IMR-90 (cell line): ENCODE data around the gene CKB. TPM values are rescaled to one million over a fixed set of nuclear protein-coding genes. Genes with fewer than 3 reads are reported as not detected.

Experiments
- ATAC-seq: fragments of 200-7000 bp; cut with Tn5 transposase; 2 replicates; pipeline ENCODE4 v1.9.1; 2020; ENCODE audit warnings: low read depth, mild to moderate bottlenecking, moderate library complexity
- BruUV-seq: library from RNA; stranded (reverse); fragments of 400-500 nt; replicated peaks from 2 replicates; lab custom pipeline; 2021; lab: Mats Ljungman, UMichigan
- CTCF ChIA-PET: fragments of 300-600 bp; formaldehyde crosslinking; extraction: SDS; loops from one replicate; lab custom pipeline; 2021; ENCODE audit warnings: antibody characterized with exemption; lab: Yijun Ruan, JAX
- POLR2A ChIA-PET: fragments of 300-600 bp; sonication (Branson Sonifier 250); formaldehyde crosslinking; loops from one replicate; lab custom pipeline; 2022; ENCODE audit warnings: antibody characterized with exemption; ENCODE audit not compliant: unreplicated experiment; lab: Charles Lee
- DNase-seq: peaks from one replicate; pipeline ENCODE4 v3.0.0; 2013
- H2AFZ ChIP-seq: replicated peaks from 2 replicates; pipeline ENCODE3; 2013; ENCODE audit warnings: low read length, mild to moderate bottlenecking; ENCODE audit not compliant: poor library complexity
- H2AK5ac ChIP-seq: 2 replicates; pipeline ENCODE4 v1.6.1; 2013; ENCODE audit warnings: low read depth, low read length, inconsistent platforms
- H2AK9ac ChIP-seq: replicated peaks from 2 replicates; pipeline ENCODE3; 2013; ENCODE audit warnings: mild to moderate bottlenecking, low read depth, low read length, moderate library complexity; ENCODE audit not compliant: poor library complexity
- H2BK120ac ChIP-seq: 2 replicates; pipeline ENCODE4 v1.6.1; 2013; ENCODE audit warnings: low read depth, low read length, inconsistent platforms
- H2BK15ac ChIP-seq: 3 replicates; pipeline ENCODE4 v1.6.1; 2013; ENCODE audit warnings: low read depth, low read length, inconsistent platforms
- H2BK20ac ChIP-seq: 2 replicates; pipeline ENCODE4 v1.6.1; 2013; ENCODE audit warnings: low read depth, mild to moderate bottlenecking, inconsistent platforms, low read length, moderate library complexity
- H2BK5ac ChIP-seq: 2 replicates; pipeline ENCODE4 v1.6.1; 2013; ENCODE audit warnings: mild to moderate bottlenecking, low read depth, low read length, inconsistent platforms; ENCODE audit not compliant: poor library complexity, severe bottlenecking
- H3K14ac ChIP-seq: replicated peaks from 2 replicates; pipeline ENCODE4 v1.6.1; 2013; ENCODE audit warnings: low read depth, low read length, inconsistent platforms
- H3K18ac ChIP-seq: 2 replicates; pipeline ENCODE4 v1.6.1; 2013; ENCODE audit warnings: low read depth, low read length, control low read depth
- H3K23ac ChIP-seq: 2 replicates; pipeline ENCODE4 v1.6.1; 2013; ENCODE audit warnings: low read depth, low read length, inconsistent platforms
- H3K27ac ChIP-seq: 2 replicates; pipeline ENCODE4 v1.5.1; 2013; ENCODE audit warnings: mild to moderate bottlenecking, control low read depth, low read length; ENCODE audit not compliant: insufficient read depth
- H3K27me3 ChIP-seq: 2 replicates; pipeline ENCODE4 v1.6.1; 2013; ENCODE audit warnings: low read length; ENCODE audit not compliant: control insufficient read depth, insufficient read depth
- H3K36me3 ChIP-seq: 2 replicates; pipeline ENCODE4 v1.6.1; 2013; ENCODE audit warnings: low read length, mixed read lengths; ENCODE audit not compliant: control insufficient read depth, insufficient read depth
- H3K4ac ChIP-seq: 2 replicates; pipeline ENCODE4 v1.6.1; 2013; ENCODE audit warnings: low read depth, low read length, inconsistent platforms
- H3K4me1 ChIP-seq: 2 replicates; pipeline ENCODE4 v1.6.1; 2013; ENCODE audit warnings: low read length, mixed read lengths; ENCODE audit not compliant: control insufficient read depth, insufficient read depth
- H3K4me2 ChIP-seq: 2 replicates; pipeline ENCODE4 v1.6.1; 2013; ENCODE audit warnings: low read depth, mild to moderate bottlenecking, control low read depth, low read length, moderate library complexity
- H3K4me3 ChIP-seq: 2 replicates; pipeline ENCODE4 v1.5.1; 2013; ENCODE audit warnings: low read depth, mild to moderate bottlenecking, control low read depth, low read length, moderate library complexity; ENCODE audit not compliant: insufficient read depth
- H3K56ac ChIP-seq: 2 replicates; pipeline ENCODE4 v1.6.1; 2013; ENCODE audit warnings: low read length, inconsistent platforms; ENCODE audit not compliant: insufficient read depth; ENCODE audit errors: extremely low read depth
- H3K79me1 ChIP-seq, 2 experiments: 2 replicates each; pipeline ENCODE4 v1.6.1; 2013; ENCODE audit warnings: low read length in 2 of 2, inconsistent platforms in 1 of 2, low read depth in 1 of 2
- H3K9ac ChIP-seq: 2 replicates; pipeline ENCODE4 v1.6.1; 2013; ENCODE audit warnings: low read depth, low read length, control low read depth
- H3K9me1 ChIP-seq: 2 replicates; pipeline ENCODE4 v1.6.1; 2013; ENCODE audit warnings: low read length, inconsistent platforms; ENCODE audit not compliant: insufficient read depth
- H3K9me3 ChIP-seq: 2 replicates; pipeline ENCODE4 v1.6.1; 2013; ENCODE audit warnings: low read length; ENCODE audit not compliant: control insufficient read depth, insufficient read depth
- H4K20me1 ChIP-seq: 2 replicates; pipeline ENCODE4 v1.6.1; 2013; ENCODE audit warnings: low read length, inconsistent platforms; ENCODE audit not compliant: insufficient read depth
- H4K5ac ChIP-seq: 2 replicates; pipeline ENCODE4 v1.6.1; 2013; ENCODE audit warnings: mild to moderate bottlenecking, low read depth, low read length, control low read depth
- H4K8ac ChIP-seq, 2 experiments: 2 replicates each; pipeline ENCODE4 v1.6.1; 2013; ENCODE audit warnings: low read depth in 2 of 2, low read length in 2 of 2, control low read depth in 1 of 2, inconsistent platforms in 1 of 2
- H4K91ac ChIP-seq: 2 replicates; pipeline ENCODE4 v1.6.1; 2013; ENCODE audit warnings: low read depth, low read length, inconsistent platforms; ENCODE audit not compliant: insufficient read depth
- RFX5 ChIP-seq: IDR thresholded peaks from 2 replicates; pipeline ENCODE4 v1.8.0; 2012; ENCODE audit warnings: low read depth, mild to moderate bottlenecking, low read length, moderate library complexity
- SMC3 ChIP-seq: fragments of 150-350 bp; IDR thresholded peaks from 2 replicates; pipeline ENCODE4 v1.6.1; 2016; ENCODE audit warnings: low read depth, mild to moderate bottlenecking, antibody characterized with exemption, low read length, moderate library complexity
- USF2 ChIP-seq: fragments of 150-350 bp; IDR thresholded peaks from 2 replicates; pipeline ENCODE4 v1.6.1; 2017; ENCODE audit warnings: mild to moderate bottlenecking, antibody characterized with exemption, low read length, low read depth
- WGBS, 2 experiments: methylation state at CpG; one replicate each; pipeline versions ENCODE4 v1.1.5 to v1.1.7; 2013; ENCODE audit warnings: missing lambda C conversion rate in 2 of 2; ENCODE audit not compliant: insufficient read length in 1 of 2; ENCODE audit errors: extremely low coverage in 2 of 2; 5-methylcytosine and 5-hydroxymethylcytosine counted together
- dilution Hi-C: fragments of 300-500 bp; cut with HindIII; formaldehyde crosslinking; loops from one replicate; pipeline ENCODE4 v1.14.3; 2018; ENCODE audit warnings: low sequenced_read_pairs; ENCODE audit not compliant: unreplicated experiment
- in situ Hi-C: fragments of 300-500 bp; cut with MboI; formaldehyde crosslinking; loops from 3 replicates; pipeline ENCODE4 v1.14.3; 2019; ENCODE audit warnings: low sequenced_read_pairs, inconsistent platforms, mixed read lengths
- intact Hi-C: fragments of 100-400 bp; cut with micrococcal nuclease; formaldehyde crosslinking; loops from 2 replicates; pipeline ENCODE4 v1.10.0; 2022
- polyA plus RNA-seq, 3 experiments: library from polyadenylated mRNA; depleted of rRNA; stranded (reverse); fragments of >200 nt; gene quantifications; 2 replicates each; pipeline ENCODE4 v1.2.3, GENCODE V29; 2012; ENCODE audit warnings: low replicate concordance in 1 of 3
- total RNA-seq: library from RNA; depleted of rRNA; stranded (reverse); fragments of >200 nt; gene quantifications from 2 replicates; pipeline ENCODE4 v1.2.3, GENCODE V29; 2012

The CKB gene
- total and polyA plus RNA-seq, 2 of the 4 experiments (the other 2 are of a cell fraction), result 17.7 to 82.6 TPM

GRCh38 chr14:103546652-103547454 lies 24.2 kb upstream of the CKB start (continued):
- no peak for TF ChIP-seq USF2

GRCh38 chr14:103545915-103546651 lies 23.5 kb upstream of the CKB start:
- no peak overlapping the region for H3K18ac ChIP-seq
- ATAC-seq, result no peak
- H3K4me3 ChIP-seq, result no peak overlapping the region
- WGBS, 2 experiments, result 76% methylated on average over 13 of the region's 27 CpGs; no CpG with 5 or more reads in 1 of the 2 experiments
- H2BK5ac ChIP-seq, result no peak overlapping the region
- H3K27ac ChIP-seq, result no peak overlapping the region
- no peak overlapping the region for H3K4ac ChIP-seq
- no peak overlapping the region for H3K9ac ChIP-seq
- peaks cover 8% of the 10 kb centered on the region; the same call in 1 of the 2 replicates for H4K20me1 ChIP-seq
- no peak overlapping the region for H2BK20ac ChIP-seq
- intact Hi-C loops, result loop anchor here (1.0 kb wide), 2 partner anchors 28 to 46 kb away; no protein-coding TSS in a partner anchor
- H3K14ac ChIP-seq, result no peak overlapping the region
- H3K4me1 ChIP-seq, result peaks cover 16% of the 10 kb centered on the region
- no peak for DNase-seq
- no peaks in the 10 kb centered on the region for H3K9me3 ChIP-seq
- H2AK9ac ChIP-seq, result no peak overlapping the region
- BruUV-seq, result no TSS peak
- ChIA-PET CTCF (no interaction called here), POLR2A (no interaction called here)
- no peak overlapping the region for H4K5ac ChIP-seq
- in situ Hi-C loops, result no loop called here
- H3K79me1 ChIP-seq, result no peaks in the 10 kb centered on the region; a peak in 1 of 4 replicates
- no peak overlapping the region for H4K91ac ChIP-seq
- no peaks in the 10 kb centered on the region for H3K36me3 ChIP-seq
- no peak overlapping the region for H2BK15ac ChIP-seq
- H4K8ac ChIP-seq, result no peak overlapping the region
- no peaks in the 10 kb centered on the region for H3K27me3 ChIP-seq
- TF ChIP-seq SMC3 (no peak), RFX5 (no peak)
- no peak overlapping the region for H3K4me2 ChIP-seq
- dilution Hi-C loops, result no loop called here
- H3K23ac ChIP-seq, result no peak overlapping the region
- no peak overlapping the region for H3K56ac ChIP-seq
- no peak overlapping the region for H2BK120ac ChIP-seq
- H2AFZ ChIP-seq, result no peak overlapping the region
- H3K9me1 ChIP-seq, result no peaks in the 10 kb centered on the region
- no peak overlapping the region for H2AK5ac ChIP-seq
